ENCODE results near the gene TECPR1. TPM values are rescaled to one million over a fixed set of nuclear protein-coding genes. Genes with fewer than 3 reads are reported as not detected.

TECPR1 gene
- polyA plus RNA-seq, 4 donors: 9.2 to 20.6 (median 12.7) TPM

GRCh38 chr7:98280791-98281756 lies 29.0 kb upstream of the TECPR1 start, which contains the start of gene BRI3:
TSS of gene BRI3 (plus strand) at chr7:98281686. CDS start at chr7:98281796, 110 bp downstream.
- FAIRE-seq: no peak
- Histone ChIP-seq H3K27me3 (ENCODE audit: control insufficient read depth in 3 of 3, insufficient read depth in 3 of 3, low read length in 3 of 3) (no peaks in the 10 kb centered on the region), H3K27ac (ENCODE audit: low read depth in 1 of 3, low read length in 2 of 3) (peak within 1 kb of the TSS; percentile 95 to 97 (median 95)), H3K9me3 (ENCODE audit: control insufficient read depth in 2 of 2, insufficient read depth in 1 of 2, low read depth in 1 of 2, low read length in 1 of 2) (no peaks in the 10 kb centered on the region), H3K36me3 (ENCODE audit: control insufficient read depth in 3 of 3, insufficient read depth in 2 of 3, low read depth in 1 of 3, low read length in 3 of 3) (peaks cover 0 to 34% (median 0%) of the 10 kb centered on the region in 3 donors), H3K4me1 (ENCODE audit: control insufficient read depth in 3 of 3, insufficient read depth in 2 of 3, low read depth in 1 of 3, low read length in 2 of 3) (peaks cover 7 to 45% (median 10%) of the 10 kb centered on the region in 3 donors), H3K4me3 (ENCODE audit: low read depth in 1 of 3, low read length in 3 of 3) (peak within 1 kb of the TSS; percentile 75 to 93 (median 89))
- peak; percentile 92 for DNase-seq
- WGBS, 3 donors: 0 to 1% (median 1%) methylated on average over 22 to 92 of the region's 92 CpGs

- WGBS, 3 donors: 22 to 45% (median 32%) methylated on average over 7 of the region's 7 CpGs
- no peaks in the 10 kb centered on the region for H3K9me3 ChIP-seq (ENCODE audit: control insufficient read depth in 2 of 2, insufficient read depth in 1 of 2, low read depth in 1 of 2, low read length in 1 of 2)
- no peaks in the 10 kb centered on the region for H3K27me3 ChIP-seq (ENCODE audit: control insufficient read depth in 3 of 3, insufficient read depth in 3 of 3, low read length in 3 of 3)
- peaks cover 0 to 26% (median 0%) of the 10 kb centered on the region in 3 donors for H3K36me3 ChIP-seq (ENCODE audit: control insufficient read depth in 3 of 3, insufficient read depth in 2 of 3, low read depth in 1 of 3, low read length in 3 of 3)
- DNase-seq: no peak
- no peak for FAIRE-seq
- peak overlapping the region in 2 of 3 donors; percentile 58 to 93 for H3K4me3 ChIP-seq (ENCODE audit: low read depth in 1 of 3, low read length in 3 of 3)
- H3K4me1 ChIP-seq (ENCODE audit: control insufficient read depth in 3 of 3, insufficient read depth in 2 of 3, low read depth in 1 of 3, low read length in 2 of 3): peaks cover 0 to 37% (median 4%) of the 10 kb centered on the region in 3 donors
- peak overlapping the region; percentile 95 to 96 (median 95) for H3K27ac ChIP-seq (ENCODE audit: low read depth in 1 of 3, low read length in 2 of 3)
These were observed 28.3 kb upstream of the TECPR1 start for GRCh38 chr7:98280296-98280695.

DNA sequence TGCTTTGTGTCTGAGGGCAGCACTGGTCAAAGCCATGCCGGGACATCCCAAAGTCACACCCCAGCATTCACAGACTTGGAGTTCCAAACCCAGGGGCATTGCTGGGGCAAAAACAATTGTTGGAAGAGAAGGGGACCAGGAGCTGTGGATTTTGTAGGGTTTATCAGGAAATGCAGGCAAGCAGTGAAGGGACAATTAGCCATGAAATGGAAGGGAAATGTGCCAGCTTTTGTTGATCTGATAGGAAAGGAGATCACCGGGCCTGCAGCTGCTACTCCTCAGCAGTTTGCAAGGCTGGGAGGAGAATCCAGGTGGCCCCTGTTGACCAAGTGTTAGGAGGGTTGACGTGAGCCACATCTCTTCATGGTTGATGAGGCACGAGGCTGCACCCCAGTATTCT lies 26.9 kb upstream of the TECPR1 start:
- H3K4me1 ChIP-seq (ENCODE audit: control insufficient read depth in 3 of 3, insufficient read depth in 2 of 3, low read depth in 1 of 3, low read length in 2 of 3): peaks cover 0 to 23% (median 2%) of the 10 kb centered on the region in 3 donors

GRCh38 chr7:98278408-98278807 lies 26.4 kb upstream of the TECPR1 start:
- no peak overlapping the region for H3K27ac ChIP-seq (ENCODE audit: low read depth in 1 of 3, low read length in 2 of 3)

More for the DNA sequence above, 26.9 kb upstream of the TECPR1 start:
- Histone ChIP-seq H3K27ac (ENCODE audit: low read depth in 1 of 3, low read length in 2 of 3) (no peak overlapping the region), H3K4me3 (ENCODE audit: low read depth in 1 of 3, low read length in 3 of 3) (no peak overlapping the region), H3K9me3 (ENCODE audit: control insufficient read depth in 2 of 2, insufficient read depth in 1 of 2, low read depth in 1 of 2, low read length in 1 of 2) (no peaks in the 10 kb centered on the region), H3K36me3 (ENCODE audit: control insufficient read depth in 3 of 3, insufficient read depth in 2 of 3, low read depth in 1 of 3, low read length in 3 of 3) (peaks cover 0 to 13% (median 0%) of the 10 kb centered on the region in 3 donors), H3K27me3 (ENCODE audit: control insufficient read depth in 3 of 3, insufficient read depth in 3 of 3, low read length in 3 of 3) (no peaks in the 10 kb centered on the region)
- WGBS, 3 donors: 27 to 56% (median 47%) methylated on average over 4 of the region's 4 CpGs
- no peak for FAIRE-seq
- peak in 1 of 2 donors; percentile 22 for DNase-seq

DNA sequence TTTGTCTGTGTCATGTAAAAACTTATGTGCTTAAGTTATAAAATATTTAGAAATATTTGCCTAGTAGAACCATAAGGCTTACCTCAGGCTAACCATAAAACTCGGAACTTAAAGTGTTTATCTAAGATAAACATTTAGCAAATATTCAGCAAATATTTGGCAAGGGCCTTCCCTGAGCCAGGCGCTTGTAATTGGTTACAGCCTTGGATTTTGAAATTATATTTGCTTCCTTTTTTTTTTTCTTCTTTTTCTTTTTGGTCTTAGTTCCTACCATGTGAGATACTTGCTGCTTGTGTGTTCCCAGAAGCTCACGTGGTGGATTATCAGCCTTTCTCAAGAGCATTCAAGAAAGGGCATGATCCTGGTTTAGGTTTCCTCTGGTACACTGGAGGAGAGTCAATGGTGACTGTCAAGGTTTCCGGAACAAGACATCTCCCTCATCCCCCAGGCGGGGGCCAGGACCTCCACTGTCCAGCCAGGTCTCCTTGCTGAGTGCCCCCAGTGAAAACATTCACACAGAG lies 24.3 kb upstream of the TECPR1 start:
- peaks cover 0 to 13% (median 2%) of the 10 kb centered on the region in 3 donors for H3K4me1 ChIP-seq (ENCODE audit: control insufficient read depth in 3 of 3, insufficient read depth in 2 of 3, low read depth in 1 of 3, low read length in 2 of 3)
- H3K36me3 ChIP-seq (ENCODE audit: control insufficient read depth in 3 of 3, insufficient read depth in 2 of 3, low read depth in 1 of 3, low read length in 3 of 3): no peaks in the 10 kb centered on the region
- H3K4me3 ChIP-seq (ENCODE audit: low read depth in 1 of 3, low read length in 3 of 3): no peak overlapping the region
- no peaks in the 10 kb centered on the region for H3K27me3 ChIP-seq (ENCODE audit: control insufficient read depth in 3 of 3, insufficient read depth in 3 of 3, low read length in 3 of 3)
- H3K27ac ChIP-seq (ENCODE audit: low read depth in 1 of 3, low read length in 2 of 3): peak overlapping the region in 2 of 3 donors; percentile 3 to 29
- 28 to 49% (median 45%) methylated on average over 5 of the region's 5 CpGs for WGBS, 3 donors
- FAIRE-seq (no peak), DNase-seq (peak; percentile 32 to 64)
- no peaks in the 10 kb centered on the region for H3K9me3 ChIP-seq (ENCODE audit: control insufficient read depth in 2 of 2, insufficient read depth in 1 of 2, low read depth in 1 of 2, low read length in 1 of 2)

More at GRCh38 chr7:98278408-98278807, 26.4 kb upstream of the TECPR1 start:
- Histone ChIP-seq H3K9me3 (ENCODE audit: control insufficient read depth in 2 of 2, insufficient read depth in 1 of 2, low read depth in 1 of 2, low read length in 1 of 2) (no peaks in the 10 kb centered on the region), H3K27me3 (ENCODE audit: control insufficient read depth in 3 of 3, insufficient read depth in 3 of 3, low read length in 3 of 3) (no peaks in the 10 kb centered on the region), H3K36me3 (ENCODE audit: control insufficient read depth in 3 of 3, insufficient read depth in 2 of 3, low read depth in 1 of 3, low read length in 3 of 3) (peaks cover 0 to 7% (median 0%) of the 10 kb centered on the region in 3 donors), H3K4me1 (ENCODE audit: control insufficient read depth in 3 of 3, insufficient read depth in 2 of 3, low read depth in 1 of 3, low read length in 2 of 3) (peaks cover 0 to 18% (median 2%) of the 10 kb centered on the region in 3 donors), H3K4me3 (ENCODE audit: low read depth in 1 of 3, low read length in 3 of 3) (no peak overlapping the region)
- DNase-seq: no peak
- FAIRE-seq: no peak
- WGBS, 3 donors: 93 to 98% (median 94%) methylated on average over 5 of the region's 5 CpGs

GRCh38 chr7:98267303-98267702 lies 15.3 kb upstream of the TECPR1 start:
- no peak overlapping the region for H3K27ac ChIP-seq (ENCODE audit: low read depth in 1 of 3, low read length in 2 of 3)
- H3K27me3 ChIP-seq (ENCODE audit: control insufficient read depth in 3 of 3, insufficient read depth in 3 of 3, low read length in 3 of 3): no peaks in the 10 kb centered on the region
- H3K4me1 ChIP-seq (ENCODE audit: control insufficient read depth in 3 of 3, insufficient read depth in 2 of 3, low read depth in 1 of 3, low read length in 2 of 3): no peaks in the 10 kb centered on the region
- peaks cover 0 to 7% (median 0%) of the 10 kb centered on the region in 3 donors for H3K36me3 ChIP-seq (ENCODE audit: control insufficient read depth in 3 of 3, insufficient read depth in 2 of 3, low read depth in 1 of 3, low read length in 3 of 3)
- H3K9me3 ChIP-seq (ENCODE audit: control insufficient read depth in 2 of 2, insufficient read depth in 1 of 2, low read depth in 1 of 2, low read length in 1 of 2): no peaks in the 10 kb centered on the region
- 84 to 86% (median 86%) methylated on average over 3 of the region's 3 CpGs for WGBS, 3 donors
- no peak overlapping the region for H3K4me3 ChIP-seq (ENCODE audit: low read depth in 1 of 3, low read length in 3 of 3)
- no peak for FAIRE-seq
- DNase-seq: no peak

DNA sequence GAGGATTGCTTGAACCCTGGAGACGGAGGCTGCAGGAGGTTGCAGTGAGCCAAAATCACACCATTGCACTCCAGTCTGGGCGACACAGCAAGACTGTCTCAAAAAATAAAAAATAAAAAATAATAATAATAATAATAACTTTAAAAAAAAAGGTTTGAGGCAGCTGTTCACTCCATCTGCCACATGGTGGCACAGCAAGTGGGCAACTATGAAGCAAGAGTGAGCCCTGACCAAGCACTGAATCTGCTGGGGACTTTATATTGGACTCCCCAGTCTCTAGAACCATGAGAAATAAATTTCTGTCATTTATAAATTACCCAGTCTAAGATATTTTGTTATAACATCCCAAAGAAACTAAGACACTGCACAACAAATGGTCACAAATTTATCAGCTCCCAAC lies 14.8 kb upstream of the TECPR1 start:
- H3K9me3 ChIP-seq (ENCODE audit: control insufficient read depth in 2 of 2, insufficient read depth in 1 of 2, low read depth in 1 of 2, low read length in 1 of 2): no peaks in the 10 kb centered on the region
- no peak for FAIRE-seq

GRCh38 chr7:98265841-98266271 lies 13.8 kb upstream of the TECPR1 start:
- H3K27me3 ChIP-seq (ENCODE audit: control insufficient read depth in 3 of 3, insufficient read depth in 3 of 3, low read length in 3 of 3): no peaks in the 10 kb centered on the region
- H3K9me3 ChIP-seq (ENCODE audit: control insufficient read depth in 2 of 2, insufficient read depth in 1 of 2, low read depth in 1 of 2, low read length in 1 of 2): no peaks in the 10 kb centered on the region
- no peak for FAIRE-seq
- WGBS, 3 donors: 91 to 95% (median 92%) methylated on average over 5 of the region's 5 CpGs
- H3K27ac ChIP-seq (ENCODE audit: low read depth in 1 of 3, low read length in 2 of 3): no peak overlapping the region
- DNase-seq: no peak
- peaks cover 0 to 12% (median 1%) of the 10 kb centered on the region in 3 donors for H3K36me3 ChIP-seq (ENCODE audit: control insufficient read depth in 3 of 3, insufficient read depth in 2 of 3, low read depth in 1 of 3, low read length in 3 of 3)
- H3K4me1 ChIP-seq (ENCODE audit: control insufficient read depth in 3 of 3, insufficient read depth in 2 of 3, low read depth in 1 of 3, low read length in 2 of 3): no peaks in the 10 kb centered on the region
- no peak overlapping the region for H3K4me3 ChIP-seq (ENCODE audit: low read depth in 1 of 3, low read length in 3 of 3)

More for the DNA sequence above, 14.8 kb upstream of the TECPR1 start:
- no peak overlapping the region for H3K27ac ChIP-seq (ENCODE audit: low read depth in 1 of 3, low read length in 2 of 3)
- peaks cover 0 to 7% (median 0%) of the 10 kb centered on the region in 3 donors for H3K36me3 ChIP-seq (ENCODE audit: control insufficient read depth in 3 of 3, insufficient read depth in 2 of 3, low read depth in 1 of 3, low read length in 3 of 3)
- H3K4me3 ChIP-seq (ENCODE audit: low read depth in 1 of 3, low read length in 3 of 3): no peak overlapping the region
- 68 to 95% (median 94%) methylated on average over 2 of the region's 2 CpGs for WGBS, 3 donors
- H3K4me1 ChIP-seq (ENCODE audit: control insufficient read depth in 3 of 3, insufficient read depth in 2 of 3, low read depth in 1 of 3, low read length in 2 of 3): no peaks in the 10 kb centered on the region
- H3K27me3 ChIP-seq (ENCODE audit: control insufficient read depth in 3 of 3, insufficient read depth in 3 of 3, low read length in 3 of 3): no peaks in the 10 kb centered on the region
- DNase-seq: peak in 1 of 2 donors; percentile 31
